GM21360 (cell line): ENCODE data around the gene PPP6C.
A peak's percentile ranks its signal among the peaks of the same experiment; 100 is the strongest.
"Not testable (repeated sequence)": the region's sequence is repeated elsewhere in the genome, so short reads cannot be mapped to it uniquely, and the experiment has no call there.

Experiments
- ATAC-seq: cut with Tn5 transposase; IDR thresholded peaks from one replicate; pipeline ENCODE4 v1.9.1; 2021; ENCODE audit warnings: mild to moderate bottlenecking, moderate library complexity; ENCODE audit not compliant: unreplicated experiment

The PPP6C gene

GRCh38 chr9:125183054-125183453, 6.5 kb downstream of the PPP6C start:
- no peak for ATAC-seq

- ATAC-seq, result not testable (repeated sequence)
Observed at GRCh38 chr9:125181756-125182155, 7.8 kb downstream of the PPP6C start.

DNA sequence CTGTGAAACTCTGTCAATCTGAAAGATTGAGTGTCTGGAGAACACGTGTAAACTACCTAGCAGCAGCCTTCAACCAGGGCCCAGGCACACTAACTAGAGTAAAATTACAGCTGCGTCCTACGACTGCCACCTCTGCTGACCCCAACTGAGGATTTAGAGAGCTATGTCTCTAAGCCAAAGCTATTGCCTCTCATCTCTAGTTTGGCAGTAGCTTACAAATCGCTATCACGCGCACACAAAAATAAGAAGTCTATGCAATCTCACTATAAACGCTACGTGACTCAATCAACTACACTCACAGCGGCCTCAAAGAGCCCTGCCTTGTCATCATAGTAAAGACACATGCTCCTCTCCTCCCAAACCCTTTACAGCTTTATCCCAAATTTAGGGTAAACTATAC, 8.7 kb downstream of the PPP6C start:
- ATAC-seq, result no peak

GRCh38 chr9:125179776-125180175, 9.8 kb downstream of the PPP6C start:
- ATAC-seq, result not testable (repeated sequence)

DNA sequence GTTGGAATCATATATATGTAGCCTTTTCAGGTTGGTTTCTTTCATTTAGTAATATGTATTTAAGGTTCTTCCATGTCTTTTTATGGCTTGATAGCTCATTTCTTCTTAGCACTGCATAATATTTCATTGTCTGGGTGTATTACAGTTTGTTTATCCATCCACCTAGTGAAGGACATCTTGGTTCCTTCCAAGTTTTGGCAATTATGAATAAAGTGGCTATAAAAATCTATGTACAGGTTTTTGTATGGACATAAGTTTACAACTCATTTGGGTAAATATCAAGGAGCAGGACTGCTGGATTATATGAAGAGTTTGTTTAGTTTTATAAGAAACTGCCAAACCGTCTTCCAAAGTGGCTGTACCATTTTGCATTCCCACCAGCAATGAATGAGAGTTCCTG, 11.7 kb downstream of the PPP6C start:
- no peak for ATAC-seq

DNA sequence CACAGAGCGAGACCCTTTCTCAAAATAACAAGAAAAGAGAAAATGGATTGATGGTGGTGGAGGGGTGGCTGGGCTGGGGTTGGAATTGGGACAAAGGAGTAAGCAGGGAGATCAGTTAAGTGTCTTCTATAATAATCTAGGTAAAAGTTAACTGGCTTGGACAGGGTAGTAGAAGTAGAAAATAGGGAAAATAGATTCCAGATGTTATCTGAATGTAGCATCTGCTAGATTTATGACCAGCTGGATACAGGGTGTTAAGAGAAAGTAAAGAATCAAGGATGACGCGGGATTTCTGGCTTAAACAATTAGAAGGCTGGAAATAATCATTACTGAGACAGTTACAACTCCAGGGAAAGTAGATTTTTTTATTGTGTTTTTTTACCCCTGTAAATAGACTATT, 13.0 kb downstream of the PPP6C start:
- no peak for ATAC-seq

DNA sequence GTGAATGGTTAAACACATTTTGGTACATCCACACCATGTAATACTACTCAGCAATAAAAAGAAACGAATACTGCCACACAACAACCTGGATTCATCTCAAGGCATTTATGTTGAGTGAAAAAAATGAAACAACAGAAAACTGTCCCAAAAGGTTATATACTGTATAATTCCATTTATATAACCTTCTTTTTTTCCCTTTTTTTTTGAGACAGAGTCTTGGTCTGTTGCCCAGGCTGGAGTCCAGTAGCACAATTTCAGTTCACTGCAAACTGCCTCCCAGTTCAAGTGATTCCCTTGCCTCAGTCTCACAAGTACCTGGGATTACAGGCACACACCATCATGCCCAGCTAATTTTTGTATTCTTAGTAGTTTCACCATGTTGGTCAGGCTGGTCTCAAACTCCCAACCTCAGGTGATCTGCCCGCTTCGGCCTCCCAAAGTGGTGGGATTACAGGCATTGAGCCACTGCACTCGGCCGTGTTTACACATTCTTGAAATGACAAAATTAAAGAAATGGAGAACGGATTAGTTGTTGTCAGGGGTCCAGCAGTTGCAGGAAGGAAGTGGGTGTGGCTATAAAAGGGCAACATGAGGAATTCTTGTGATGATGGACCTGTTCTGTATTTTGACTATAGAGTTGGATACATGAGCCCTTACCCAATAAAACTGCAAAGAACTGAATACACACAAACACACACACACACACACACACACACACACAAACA, 17.4 kb downstream of the PPP6C start:
- no peak for ATAC-seq

GRCh38 chr9:125169895-125170294, 19.7 kb downstream of the PPP6C start:
- ATAC-seq, result no peak

- no peak for ATAC-seq
Observed at GRCh38 chr9:125166762-125167161, 22.8 kb downstream of the PPP6C start.

DNA sequence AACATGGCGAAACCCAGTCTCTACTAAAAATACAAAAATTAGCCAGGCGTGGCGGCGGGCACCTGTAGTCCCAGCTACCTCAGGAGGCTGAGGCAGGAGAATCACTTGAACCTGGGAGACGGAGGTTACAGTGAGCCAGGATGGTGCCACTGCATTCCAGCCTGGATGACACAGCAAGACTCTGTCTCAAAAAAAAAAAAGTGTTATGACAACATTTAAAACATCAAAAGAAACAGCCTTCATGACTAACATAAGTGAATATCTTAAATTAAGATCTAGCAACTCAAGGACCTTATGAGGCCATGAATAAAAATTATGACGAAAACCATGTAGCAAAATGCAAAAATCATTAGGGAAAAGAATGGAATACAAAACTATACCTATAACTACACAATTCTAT, 26.7 kb downstream of the PPP6C start:
- ATAC-seq, result not testable (repeated sequence)

- no peak for ATAC-seq
Observed at GRCh38 chr9:125161284-125161918, 28.2 kb downstream of the PPP6C start.

DNA sequence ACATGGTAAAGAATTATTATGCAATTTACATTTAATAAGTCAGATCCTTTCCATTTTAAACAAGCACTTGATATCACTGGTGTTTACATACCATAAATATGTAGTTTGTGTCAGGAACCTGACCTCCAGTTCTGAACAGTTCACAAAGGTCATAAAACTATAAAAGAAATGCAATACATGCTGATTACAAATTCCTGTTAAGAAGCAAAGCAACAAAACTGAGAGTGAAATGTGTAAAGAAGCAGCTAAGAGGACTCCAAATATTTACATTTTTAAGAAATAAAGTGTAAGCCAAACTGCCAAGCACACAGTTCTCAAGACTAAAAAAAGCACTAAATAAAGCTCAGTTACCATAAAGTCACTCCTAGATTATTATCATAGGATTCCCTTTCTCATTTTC, 28.9 kb downstream of the PPP6C start:
- no peak for ATAC-seq

GRCh38 chr9:125156551-125156950, 33.1 kb downstream of the PPP6C start:
- no peak for ATAC-seq

DNA sequence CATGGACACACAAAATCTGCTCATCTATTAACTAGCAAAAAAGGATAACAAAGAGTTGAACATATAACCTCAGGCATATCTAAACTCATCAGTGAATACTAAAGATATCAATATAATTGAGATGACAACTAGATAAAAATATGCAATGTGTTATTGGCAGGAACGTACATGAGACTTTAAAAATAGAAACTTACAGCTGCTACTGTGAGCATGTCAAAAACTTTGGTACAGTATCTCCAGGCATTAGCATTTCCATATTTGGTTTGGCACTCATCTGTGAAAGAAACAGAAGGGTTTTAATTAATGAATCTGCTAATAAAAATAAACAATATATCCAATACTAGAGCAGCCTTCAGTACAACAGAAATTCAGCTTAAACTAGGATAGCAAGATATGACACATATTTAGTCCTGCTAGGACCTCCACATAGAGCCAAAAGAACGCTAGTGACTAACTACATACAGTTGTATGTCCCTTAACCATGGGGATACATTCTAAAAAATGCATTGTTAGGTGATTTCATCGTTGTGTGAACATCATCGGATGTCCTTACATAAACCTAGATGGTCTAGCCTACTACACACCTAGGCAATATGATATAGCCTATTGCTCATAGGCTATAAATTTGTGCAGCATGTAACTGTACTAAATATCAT, 35.8 kb downstream of the PPP6C start:
- ATAC-seq, result no peak

DNA sequence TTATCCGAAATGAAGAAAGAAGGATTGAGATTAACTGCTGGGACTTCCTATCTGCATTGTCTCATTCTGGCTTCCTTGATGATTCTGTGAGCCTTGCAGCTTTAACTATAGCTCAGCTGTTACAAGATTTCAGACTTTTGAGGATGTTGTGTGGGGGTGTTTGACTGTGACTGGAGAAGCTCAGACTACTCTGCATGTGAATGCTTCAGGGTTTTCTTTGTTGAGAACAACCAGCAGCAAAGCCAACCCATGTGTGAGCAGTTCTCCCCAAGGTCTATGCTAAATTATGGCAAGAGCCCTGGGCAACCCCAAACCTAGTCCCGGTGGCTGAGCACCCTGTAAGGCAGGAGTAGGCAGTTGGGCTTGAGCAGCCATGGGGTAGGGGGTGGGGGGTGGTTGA, 37.9 kb downstream of the PPP6C start:
- no peak for ATAC-seq

- ATAC-seq, result no peak
Observed at GRCh38 chr9:125150349-125151245, 39.0 kb downstream of the PPP6C start.

GRCh38 chr9:125147401-125147951, 42.1 kb downstream of the PPP6C start:
- ATAC-seq, result no peak

DNA sequence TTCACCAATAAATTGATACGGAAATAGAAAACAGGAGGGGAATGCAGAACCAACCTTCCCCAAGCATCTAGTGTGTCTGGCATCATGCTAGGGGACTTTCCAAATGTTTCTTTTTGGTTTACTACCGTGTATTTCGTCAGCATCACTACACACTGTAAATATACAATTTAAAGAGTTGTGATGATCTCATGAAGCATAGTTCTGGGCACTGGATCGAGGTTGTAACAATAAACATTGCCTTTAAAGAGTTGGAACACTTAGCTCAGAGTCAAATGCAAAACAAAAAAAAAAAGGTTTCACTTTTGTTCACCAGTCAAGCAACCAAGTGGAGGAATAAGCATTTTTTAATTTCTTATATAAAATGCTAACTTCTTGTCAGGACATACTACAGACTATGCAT, 43.4 kb downstream of the PPP6C start:
- no peak for ATAC-seq

DNA sequence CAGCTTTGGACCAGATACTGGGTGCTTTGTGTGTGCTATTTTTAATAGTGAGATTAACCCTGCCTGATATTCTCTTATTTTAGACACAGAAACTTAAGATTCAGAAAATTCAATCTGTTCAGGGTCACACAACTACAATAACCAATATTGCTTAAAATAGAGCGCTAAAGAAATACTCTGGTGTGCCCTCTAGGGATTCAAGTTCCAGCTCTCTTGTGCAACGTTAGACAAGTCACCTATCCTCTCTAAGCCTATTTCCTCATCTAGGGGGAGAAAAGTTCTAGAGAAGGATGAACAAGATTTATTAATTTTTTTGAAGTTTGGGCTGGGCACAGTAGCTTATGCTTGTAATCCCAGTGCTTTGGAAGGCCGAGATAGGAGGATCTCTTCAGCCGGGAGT, 44.2 kb downstream of the PPP6C start:
- ATAC-seq, result no peak

DNA sequence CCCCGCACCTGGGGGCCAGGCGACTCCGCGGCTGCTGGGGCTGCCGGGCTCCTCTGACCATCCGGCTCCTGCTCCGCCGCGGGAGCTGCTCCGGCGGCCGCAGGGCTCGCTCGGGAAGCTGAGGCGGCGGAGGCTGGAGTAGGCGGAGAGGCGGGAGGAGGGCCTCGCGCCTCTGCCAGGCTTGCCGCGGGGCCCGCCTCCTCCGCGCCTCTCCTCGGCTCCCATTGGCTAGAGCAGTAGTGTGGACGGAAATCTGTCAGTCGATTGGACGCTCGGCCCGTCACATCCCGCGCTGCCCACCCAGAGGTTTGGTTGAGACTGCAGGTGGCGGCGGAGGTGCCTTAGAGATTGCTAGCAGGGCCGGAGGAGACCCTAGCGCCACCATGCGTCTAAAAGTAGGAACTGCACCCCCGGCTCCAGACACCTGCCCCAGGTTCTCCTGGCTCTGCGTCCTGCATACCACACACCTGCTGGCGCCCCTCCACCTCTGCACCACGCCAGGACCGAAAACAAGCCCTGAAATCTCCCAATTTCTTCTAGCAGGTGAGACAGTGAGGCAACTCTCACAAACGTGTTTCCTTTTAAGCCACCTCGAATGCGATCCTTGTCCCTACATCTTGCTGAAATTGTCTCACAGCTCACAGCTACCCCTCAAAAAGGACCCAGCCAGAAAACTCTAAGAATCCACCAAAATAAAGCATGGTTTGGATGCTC, 46.1 kb downstream of the PPP6C start, which contains the start of gene SCAI:
TSS of gene SCAI (minus strand) at position 152 of the 714 bp plus-strand sequence. CDS start at position 61, 91 bp downstream.
- ATAC-seq, result peak; percentile 96
